GM18870 (cell line): ENCODE results near the gene PARD3.

ENCODE experiments used
- ATAC-seq: cut with Tn5 transposase; IDR thresholded peaks from one replicate; pipeline ENCODE4 v1.9.1; 2021; ENCODE audit warnings: moderate library complexity; ENCODE audit not compliant: unreplicated experiment

The PARD3 gene

DNA sequence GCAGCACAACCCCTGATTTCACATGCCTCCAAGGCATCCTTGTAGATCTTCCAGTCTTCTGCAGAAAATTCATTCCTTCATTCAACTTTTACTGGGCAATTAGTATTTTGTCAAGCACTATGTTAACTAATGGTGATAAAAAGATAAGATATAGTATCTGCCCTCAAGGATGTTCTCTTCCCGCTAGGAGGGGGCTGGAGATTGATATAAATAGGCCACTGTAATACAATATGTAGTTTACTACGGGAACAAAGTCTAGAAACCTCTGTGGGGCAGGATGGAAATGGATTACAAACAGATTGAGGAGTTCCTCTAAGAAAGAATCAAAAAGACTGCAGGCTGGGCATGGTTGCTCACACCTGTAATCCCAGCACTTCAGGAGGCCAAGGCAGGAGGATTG is 10.3 kb upstream of the PARD3 start:
- ATAC-seq = no peak

GRCh38 chr10:34824870-34825269 is 9.8 kb upstream of the PARD3 start:
- no peak for ATAC-seq

DNA sequence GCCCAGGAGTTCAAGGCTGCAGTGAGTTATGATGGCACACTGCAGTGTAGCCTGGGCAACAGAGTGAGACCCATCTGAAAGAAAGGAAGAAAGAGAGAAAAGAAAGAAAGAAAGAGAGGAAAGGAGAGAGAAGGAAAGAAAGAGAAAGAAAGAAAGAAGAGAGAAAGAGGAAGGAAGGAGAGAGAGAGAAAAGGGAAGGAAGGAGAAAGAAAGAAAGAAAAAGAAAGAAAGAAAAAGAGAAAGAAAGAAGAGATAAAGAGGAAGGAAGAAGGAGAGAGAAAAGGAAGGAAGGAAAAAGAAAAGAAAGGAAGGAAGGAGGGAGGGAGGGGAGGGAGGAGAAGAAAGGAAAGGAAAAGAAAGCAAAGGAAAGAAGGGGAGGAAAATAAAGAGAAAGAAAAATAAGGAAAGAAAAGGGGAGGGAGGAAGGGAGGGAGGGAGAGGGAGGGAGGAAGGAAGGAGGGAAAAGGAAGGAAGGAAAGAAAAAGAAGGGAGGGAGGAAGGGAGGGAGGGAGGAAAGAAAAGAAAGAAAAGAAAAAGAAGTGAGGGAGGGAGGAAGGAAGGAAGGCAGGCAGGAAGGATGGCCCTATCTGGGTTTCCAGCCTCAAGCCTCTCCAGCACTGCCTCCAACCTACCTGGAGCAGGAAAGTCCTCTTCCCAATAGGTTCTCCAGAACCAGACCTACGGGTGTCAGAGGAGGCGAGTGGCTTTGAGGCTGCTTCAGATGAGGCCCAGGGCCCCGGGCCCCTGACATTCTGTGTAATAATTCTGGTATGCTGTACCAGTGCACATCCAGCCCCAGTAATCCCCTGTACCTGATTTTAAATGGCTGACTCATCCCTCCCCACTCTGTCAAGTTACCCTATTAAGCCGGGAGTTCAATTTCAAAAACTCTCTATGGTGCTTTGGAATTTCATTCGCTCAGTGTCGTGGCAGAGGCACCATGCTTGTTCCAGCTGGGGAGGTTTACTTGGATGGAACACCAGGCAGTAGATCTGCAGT is 6.8 kb upstream of the PARD3 start:
- ATAC-seq = no peak

DNA sequence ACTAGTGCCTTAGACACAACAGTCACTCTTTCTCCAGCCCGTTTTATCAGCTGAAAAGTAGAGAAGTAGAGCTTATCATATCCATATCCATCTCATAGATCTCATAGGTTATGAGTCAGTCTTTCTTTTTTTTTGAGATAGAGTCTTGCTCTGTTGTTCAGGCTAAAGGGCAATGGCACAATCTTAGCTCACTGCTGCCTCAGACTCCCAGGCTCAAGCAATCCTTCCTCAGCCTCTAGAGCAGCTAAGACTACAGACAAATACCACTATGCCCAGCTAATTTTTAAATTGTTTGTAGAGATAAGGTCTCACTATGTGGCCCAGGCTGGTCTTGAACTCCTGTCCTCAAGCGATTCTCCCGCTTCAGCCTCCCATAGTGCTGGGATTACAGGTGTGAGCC is 2.5 kb upstream of the PARD3 start:
- ATAC-seq = no peak

DNA sequence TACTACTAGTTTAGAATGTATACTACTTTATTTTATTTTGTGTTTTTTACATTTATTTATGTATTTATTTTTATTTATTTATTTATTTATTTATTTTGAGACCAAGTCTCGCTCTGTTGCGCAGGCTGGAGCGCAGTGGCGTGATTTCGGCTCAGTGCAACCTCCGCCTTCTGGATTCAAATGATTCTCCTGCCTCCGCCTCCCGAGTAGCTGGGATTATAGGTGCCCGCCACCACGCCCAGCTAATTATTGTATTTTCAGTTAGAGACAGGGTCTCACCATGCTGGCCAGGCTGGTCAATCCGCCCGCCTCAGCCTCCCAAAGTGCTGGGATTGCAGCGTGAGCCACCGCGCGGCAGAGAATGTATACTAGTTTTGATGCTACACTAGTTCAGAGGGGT is 2.0 kb upstream of the PARD3 start:
- no peak for ATAC-seq

DNA sequence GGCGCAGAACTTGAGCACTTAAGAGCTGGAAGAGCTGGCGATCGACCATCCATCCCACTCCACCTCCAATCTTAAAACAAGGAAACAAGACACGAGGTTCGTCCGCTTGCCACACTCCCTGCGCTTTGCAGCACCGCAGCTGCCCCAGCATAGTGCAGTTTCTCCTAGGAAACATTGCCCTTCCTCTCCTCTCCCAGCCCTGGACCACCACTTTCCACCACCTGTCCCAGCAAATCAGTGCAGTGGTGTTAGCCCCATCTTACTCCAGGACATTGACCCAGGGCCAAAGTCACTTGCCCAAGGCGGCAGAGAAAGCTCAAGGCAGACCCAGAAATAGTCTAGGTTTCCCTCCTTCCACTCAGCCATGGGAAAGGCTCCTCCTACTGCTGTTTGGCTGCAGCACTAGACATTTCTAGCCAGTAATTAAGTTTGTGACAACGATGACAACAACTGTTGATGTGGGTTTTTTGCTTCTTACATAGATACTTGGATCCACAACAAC is 1.5 kb upstream of the PARD3 start:
- ATAC-seq = no peak

DNA sequence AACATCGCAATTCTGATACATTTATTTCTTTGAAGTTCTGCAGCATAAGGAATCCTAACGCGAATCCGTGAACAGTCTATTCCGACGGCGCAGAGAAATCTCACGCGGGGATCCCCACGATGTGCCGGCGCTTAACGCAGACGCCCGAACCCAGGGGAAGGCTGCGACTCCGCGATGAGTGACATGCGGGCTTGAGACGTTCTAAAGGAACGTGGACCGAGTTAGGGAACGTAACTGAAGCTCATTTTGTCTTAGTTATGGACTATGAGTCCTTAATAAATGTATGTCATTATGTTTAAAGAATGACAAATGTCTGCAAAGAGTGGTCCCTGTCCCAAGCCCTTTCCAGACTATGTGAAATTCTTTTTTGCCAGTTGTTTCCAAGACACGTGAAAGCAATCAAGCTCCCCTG is 995 bp upstream of the PARD3 start:
- ATAC-seq = no peak

- no peak for ATAC-seq
Measured at GRCh38 chr10:34814913-34815184, 247 bp downstream of the PARD3 start.

- ATAC-seq = no peak
Measured at GRCh38 chr10:34814223-34814912, 728 bp downstream of the PARD3 start.

DNA sequence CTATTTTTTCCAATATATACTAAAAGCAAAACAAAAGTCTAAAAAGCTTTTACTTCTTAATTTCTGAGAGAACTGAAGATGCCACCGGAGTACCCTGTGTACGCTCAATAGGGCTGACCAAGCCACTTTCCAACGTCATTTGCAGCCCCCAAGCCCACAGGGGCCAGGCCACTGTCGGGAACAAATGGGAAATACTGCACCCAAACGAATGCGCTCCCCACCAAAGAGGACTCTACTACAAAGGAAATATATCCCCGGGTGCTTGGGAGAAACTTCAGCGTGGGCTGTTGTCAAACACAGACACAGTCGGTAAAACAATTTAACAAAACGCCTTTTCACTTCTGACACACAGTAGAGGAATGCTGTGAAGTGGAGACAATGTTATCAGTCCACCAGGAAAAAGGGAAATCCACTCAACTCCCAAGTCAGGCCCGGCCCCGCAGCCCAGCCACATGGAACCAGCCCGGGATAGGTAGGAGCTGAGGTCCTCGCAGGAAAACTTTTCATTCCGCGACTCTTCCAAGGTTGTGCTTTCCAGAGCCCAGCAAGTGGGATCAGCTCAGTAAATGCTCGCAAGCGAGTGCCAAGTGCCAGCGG is 1.4 kb downstream of the PARD3 start:
- ATAC-seq = no peak

- no peak for ATAC-seq
Measured at GRCh38 chr10:34812771-34813170, 2.3 kb downstream of the PARD3 start.

GRCh38 chr10:34811968-34812514 is 3.1 kb downstream of the PARD3 start:
- ATAC-seq = no peak

- ATAC-seq = no peak
Measured at GRCh38 chr10:34811126-34811967, 3.7 kb downstream of the PARD3 start.

DNA sequence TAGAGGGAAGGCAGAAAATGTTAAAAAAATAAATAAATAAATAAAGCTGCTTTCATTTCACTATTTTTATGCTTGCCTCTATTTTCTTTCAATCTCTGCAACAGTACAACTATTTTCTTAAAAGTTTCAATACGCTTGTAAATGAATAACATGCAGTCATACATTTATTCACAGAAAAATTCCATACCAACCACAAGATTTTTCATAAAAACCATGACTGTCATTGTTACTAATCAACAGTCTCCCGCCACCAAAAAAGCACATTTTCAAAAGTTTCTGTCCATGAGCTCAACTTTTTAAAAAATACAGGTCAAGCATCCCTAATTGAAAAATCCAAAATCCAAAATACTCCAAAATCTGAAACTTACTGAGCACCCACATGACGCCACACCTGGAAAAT is 5.3 kb downstream of the PARD3 start:
- peak; percentile 24 for ATAC-seq

DNA sequence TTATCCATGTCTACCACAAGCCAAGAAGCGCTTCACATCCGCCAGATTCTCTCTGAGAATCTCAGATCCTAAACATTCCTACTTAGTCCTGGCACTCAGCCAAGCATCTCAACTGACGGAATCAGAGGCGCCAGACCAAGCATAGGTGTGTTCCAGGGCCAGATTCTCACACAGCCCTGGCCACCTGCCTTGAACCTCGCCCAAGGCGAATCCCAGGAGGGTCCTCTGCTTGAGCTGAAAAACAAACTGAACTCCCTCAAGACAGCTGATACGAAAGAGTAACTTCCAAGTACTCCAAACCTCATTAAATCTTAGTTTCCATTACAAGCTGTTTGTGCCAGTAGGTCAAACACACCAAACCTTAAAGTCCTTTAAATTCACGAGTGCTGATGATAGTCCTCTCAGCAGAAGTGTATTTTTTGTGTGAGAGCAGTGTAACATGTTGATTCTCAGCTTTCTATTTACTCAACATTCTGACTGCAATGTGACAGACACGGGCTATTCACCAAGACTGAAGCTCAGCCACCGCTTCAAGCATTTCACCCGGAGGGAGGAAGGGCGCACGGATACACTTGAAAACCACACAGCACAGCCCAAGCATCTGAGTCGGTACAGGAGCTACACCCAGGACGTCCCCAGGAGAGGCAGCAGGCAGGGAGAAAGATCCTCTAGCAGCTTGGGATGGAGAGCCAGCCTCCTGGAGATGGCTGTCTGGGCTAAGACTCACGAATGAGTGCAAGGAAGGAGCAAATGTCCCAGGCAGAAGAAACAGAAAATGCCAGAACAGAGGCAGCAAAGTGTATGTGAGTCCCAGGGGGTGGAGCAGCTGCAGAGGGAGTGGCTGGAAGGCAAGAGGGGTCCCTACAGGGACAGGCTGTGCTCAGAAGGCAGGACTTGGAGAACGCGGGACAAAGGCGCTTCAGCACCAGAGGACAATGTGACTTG is 6.0 kb downstream of the PARD3 start:
- ATAC-seq = peak; percentile 54

- ATAC-seq = no peak
Measured at GRCh38 chr10:34808336-34808735, 6.8 kb downstream of the PARD3 start.

DNA sequence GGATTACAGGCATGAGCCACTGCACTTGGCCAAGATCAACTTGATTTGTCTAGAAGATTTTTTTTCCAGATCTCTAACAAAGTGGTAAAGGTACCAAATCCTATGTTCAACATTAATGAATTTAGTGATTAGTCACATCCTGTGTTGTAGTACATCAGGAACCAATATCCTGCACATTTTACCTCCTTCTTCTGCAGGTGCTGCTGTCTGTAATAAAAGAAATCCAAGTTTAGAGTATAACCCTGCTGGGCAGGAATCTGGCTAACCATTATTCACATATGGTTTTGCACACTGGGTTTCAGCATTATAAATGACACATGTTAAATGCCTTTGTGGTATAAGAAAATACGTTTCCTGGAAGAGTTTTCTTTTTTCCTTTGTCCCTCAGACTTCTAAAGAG is 10.8 kb downstream of the PARD3 start:
- no peak for ATAC-seq

- ATAC-seq = no peak
Measured at GRCh38 chr10:34802692-34803091, 12.4 kb downstream of the PARD3 start.

- ATAC-seq = no peak
Measured at GRCh38 chr10:34801097-34801733, 13.9 kb downstream of the PARD3 start.
